Endothelial cell of umbilical vein (primary cell): ENCODE data around the gene EHMT1. TPM values are rescaled to one million over a fixed set of nuclear protein-coding genes. Genes with fewer than 3 reads are reported as not detected.
A peak's percentile ranks its signal among the peaks of the same experiment; 100 is the strongest.
"Not testable (repeated sequence)": the region's sequence is repeated elsewhere in the genome, so short reads cannot be mapped to it uniquely, and the experiment has no call there.

Source experiments
- BruUV-seq: library from RNA; stranded (reverse); fragments of 400-500 nt; replicated peaks from 2 replicates; lab custom pipeline; 2021; lab: Mats Ljungman, UMichigan
- CTCF ChIA-PET: fragments of 300-600, 350-600 bp; sonication (Branson Sonifier 250); formaldehyde crosslinking; loops from one replicate; lab custom pipeline; 2021; ENCODE audit warnings: antibody characterized with exemption, inconsistent platforms; lab: Charles Lee
- POLR2A ChIA-PET: fragments of 300-600, 350-600 bp; sonication (Branson Sonifier 250); formaldehyde crosslinking; loops from one replicate; lab custom pipeline; 2021; ENCODE audit warnings: antibody characterized with exemption, inconsistent platforms; lab: Charles Lee
- DNase-seq: peaks from one replicate; pipeline ENCODE4 v3.0.0-alpha.2; 2011; ENCODE audit warnings: low read depth, low spot score
- FAIRE-seq: peaks from 2 replicates; lab custom pipeline; 2011; peaks lifted over from hg19 to GRCh38; lab: Jason Lieb, UNC
- H2AFZ ChIP-seq: 2 replicates; pipeline ENCODE4 v1.6.0; 2012; ENCODE audit warnings: low read depth, low read length, control low read depth, inconsistent platforms
- H3K27ac ChIP-seq: 2 replicates; pipeline ENCODE4 v1.5.1; 2011; ENCODE audit warnings: low read depth, mild to moderate bottlenecking, control low read depth, low read length, moderate library complexity; ENCODE audit not compliant: insufficient read depth
- H3K27me3 ChIP-seq, 2 experiments: 2 replicates each; pipeline versions ENCODE4 v1.6.0 to v1.6.1; 2011; ENCODE audit warnings: low read length in 2 of 2, mixed read lengths in 1 of 2; ENCODE audit not compliant: control insufficient read depth in 2 of 2, insufficient read depth in 2 of 2
- H3K36me3 ChIP-seq, 2 experiments: 2 replicates in 1 of 2; 3 replicates in 1 of 2; pipeline ENCODE4 v1.5.1; 2011; ENCODE audit warnings: low read length in 2 of 2, mild to moderate bottlenecking in 1 of 2, moderate library complexity in 1 of 2; ENCODE audit not compliant: control insufficient read depth in 2 of 2, insufficient read depth in 2 of 2; ENCODE audit errors: extremely low read depth in 1 of 2
- H3K4me1 ChIP-seq: 3 replicates; pipeline ENCODE4 v1.5.1; 2011; ENCODE audit warnings: mild to moderate bottlenecking, low read length; ENCODE audit not compliant: control insufficient read depth, insufficient read depth; ENCODE audit errors: extremely low read depth
- H3K4me2 ChIP-seq: 2 replicates; pipeline ENCODE4 v1.6.1; 2011; ENCODE audit warnings: low read length, control low read depth, mixed read lengths; ENCODE audit not compliant: insufficient read depth
- H3K4me3 ChIP-seq, 3 experiments: fragments of 200-600 bp in 1 of 3; sonication (generic), shearing (Covaris generic) in 1 of 3; replicated peaks in 1 of 3; 2 replicates each; pipeline ENCODE4 v1.5.1; 2011 to 2016; ENCODE audit warnings: control low read depth in 3 of 3, low read length in 3 of 3, mild to moderate bottlenecking in 2 of 3, inconsistent platforms in 1 of 3, low read depth in 1 of 3, moderate library complexity in 1 of 3; ENCODE audit not compliant: insufficient read depth in 1 of 3
- H3K79me2 ChIP-seq: 2 replicates; pipeline ENCODE4 v1.6.0; 2012; ENCODE audit warnings: low read length, inconsistent platforms; ENCODE audit not compliant: control insufficient read depth, insufficient read depth
- H3K9ac ChIP-seq: replicated peaks from 2 replicates; pipeline ENCODE3; 2011; ENCODE audit warnings: low read length, control low read depth; ENCODE audit not compliant: insufficient read depth; ENCODE audit errors: extremely low read depth
- H3K9me1 ChIP-seq: replicated peaks from 3 replicates; pipeline ENCODE4 v1.6.0; 2011; ENCODE audit warnings: mild to moderate bottlenecking, low read length; ENCODE audit not compliant: control insufficient read depth, insufficient read depth; ENCODE audit errors: extremely low read depth
- H3K9me3 ChIP-seq: replicated peaks from 2 replicates; pipeline ENCODE4 v1.5.1; 2012; ENCODE audit warnings: low read length, inconsistent platforms; ENCODE audit not compliant: control insufficient read depth, insufficient read depth
- H4K20me1 ChIP-seq: replicated peaks from 2 replicates; pipeline ENCODE3; 2011; ENCODE audit warnings: mild to moderate bottlenecking, low read length; ENCODE audit not compliant: control insufficient read depth, insufficient read depth; ENCODE audit errors: extremely low read depth
- CTCF ChIP-seq, 2 donors: IDR thresholded peaks; 1 replicate in 1 of 2; 2 replicates in 1 of 2; pipeline ENCODE4 v1.5.1; 2011; ENCODE audit warnings: low read length in 2 of 2, mild to moderate bottlenecking in 2 of 2, moderate library complexity in 2 of 2, control low read depth in 1 of 2, inconsistent platforms in 1 of 2, low read depth in 1 of 2; ENCODE audit not compliant: insufficient read depth in 1 of 2; ENCODE audit errors: extremely low read depth in 1 of 2
- EZH2 ChIP-seq: IDR thresholded peaks from 2 replicates; pipeline ENCODE4 v1.6.1; 2012; ENCODE audit warnings: borderline replicate concordance, low read depth, mild to moderate bottlenecking, moderate library complexity, low read length, inconsistent platforms; ENCODE audit not compliant: severe bottlenecking
- FOS ChIP-seq: IDR thresholded peaks from 2 replicates; pipeline ENCODE4 v1.6.1; 2011; ENCODE audit warnings: mild to moderate bottlenecking, low read length, moderate library complexity, borderline replicate concordance; ENCODE audit not compliant: insufficient read depth
- GATA2 ChIP-seq: IDR thresholded peaks from 2 replicates; pipeline ENCODE4 v1.7.0; 2011; ENCODE audit warnings: low read depth, mild to moderate bottlenecking, moderate library complexity, mixed read lengths, low read length; ENCODE audit not compliant: insufficient read length, insufficient read depth
- JUN ChIP-seq: IDR thresholded peaks from 2 replicates; pipeline ENCODE4 v1.6.1; 2011; ENCODE audit warnings: borderline replicate concordance, low read depth; ENCODE audit not compliant: insufficient read length, insufficient read depth
- MAX ChIP-seq: IDR thresholded peaks from 2 replicates; pipeline ENCODE4 v1.6.1; 2011; ENCODE audit not compliant: insufficient read depth, insufficient read length
- MYC ChIP-seq: IDR thresholded peaks from one replicate; pipeline ENCODE4 v1.6.1; 2011; ENCODE audit warnings: mild to moderate bottlenecking, low read depth, low read length
- POLR2A ChIP-seq: IDR thresholded peaks from 2 replicates; pipeline ENCODE4 v1.6.1; 2012; ENCODE audit warnings: low read depth, mild to moderate bottlenecking, control low read depth, low read length
- POLR2AphosphoS5 ChIP-seq: IDR thresholded peaks from 2 replicates; pipeline ENCODE4 v1.6.1; 2012; ENCODE audit warnings: low read depth, mild to moderate bottlenecking, control low read depth, low read length, moderate library complexity; ENCODE audit not compliant: insufficient read depth
- dilution Hi-C: fragments of 300-500 bp; cut with MboI; formaldehyde crosslinking; loops from one replicate; pipeline ENCODE4 v1.15.0; 2019; ENCODE audit warnings: low sequenced_read_pairs; ENCODE audit not compliant: extremely low pct_ligation_motif_present
- intact Hi-C: fragments of 100-400 bp; cut with micrococcal nuclease; formaldehyde crosslinking; loops from one replicate; pipeline ENCODE4 v1.10.0; 2022
- polyA plus RNA-seq, 4 experiments: library from polyadenylated mRNA; depleted of rRNA in 3 of 4; stranded (reverse) in 3 of 4; unstranded in 1 of 4; fragments of >200 nt; gene quantifications; 2 replicates each; pipeline versions ENCODE4 v1.2.1 to v1.2.3, GENCODE V29; 2011 to 2012; ENCODE audit warnings: missing spikeins in 1 of 4
- total RNA-seq: library from RNA; stranded (reverse); gene quantifications from 2 replicates; pipeline ENCODE4 v1.2.3, GENCODE V29; 2021

The EHMT1 gene
- total and polyA plus RNA-seq, 2 donors (not counting 3 experiments of a cell fraction or from before 2014, with no cell fraction given) = 48.2 to 104 TPM

- no peaks in the 10 kb centered on the region for H4K20me1 ChIP-seq
- no TSS peak for BruUV-seq
- TF ChIP-seq EZH2 = no peak
- no peak for FAIRE-seq
- intact Hi-C loops (no loop called here), dilution Hi-C loops (no loop called here)
- ChIA-PET CTCF (no interaction called here), POLR2A (no interaction called here)
- DNase-seq = no peak
- H3K27ac ChIP-seq = no peak overlapping the region
- H3K9me1 ChIP-seq = no peaks in the 10 kb centered on the region
- no peaks in the 10 kb centered on the region for H3K4me1 ChIP-seq
- no peaks in the 10 kb centered on the region for H3K27me3 ChIP-seq
- no peak overlapping the region for H2AFZ ChIP-seq
- H3K9me3 ChIP-seq = no peaks in the 10 kb centered on the region
- H3K4me2 ChIP-seq = no peak overlapping the region
- H3K9ac ChIP-seq = no peak overlapping the region
- H3K36me3 ChIP-seq = peaks cover 0 to 23% of the 10 kb centered on the region in 2 experiments
- H3K79me2 ChIP-seq = peaks cover 2% of the 10 kb centered on the region
- H3K4me3 ChIP-seq = no peak overlapping the region
Measured at GRCh38 chr9:137733429-137733828, 114.6 kb downstream of the EHMT1 start.

GRCh38 chr9:137734181-137734580 is 115.4 kb downstream of the EHMT1 start:
- Histone ChIP-seq H2AFZ (no peak overlapping the region), H3K9me1 (no peaks in the 10 kb centered on the region), H3K27me3 (no peaks in the 10 kb centered on the region), H3K79me2 (peaks cover 2% of the 10 kb centered on the region), H3K4me3 (no peak overlapping the region), H3K9me3 (no peaks in the 10 kb centered on the region), H3K27ac (no peak overlapping the region), H3K36me3 (peaks cover 0 to 19% of the 10 kb centered on the region in 2 experiments), H4K20me1 (no peaks in the 10 kb centered on the region), H3K9ac (no peak overlapping the region), H3K4me2 (no peak overlapping the region), H3K4me1 (no peaks in the 10 kb centered on the region)
- BruUV-seq = no TSS peak
- DNase-seq (no peak), FAIRE-seq (no peak)
- TF ChIP-seq CTCF (IDR thresholded peaks at IDR 0.05; ENCODE audit: extremely low read depth in 1 of 2, insufficient read depth in 1 of 2, low read depth in 1 of 2, low read length in 2 of 2) (no peak), POLR2AphosphoS5 (no peak), MYC (no peak), EZH2 (no peak), POLR2A (no peak), GATA2 (no peak), JUN (no peak), MAX (no peak), FOS (no peak)
- CTCF ChIA-PET = no interaction called here
- dilution Hi-C loops (no loop called here), intact Hi-C loops (no loop called here)
- POLR2A ChIA-PET = no interaction called here

GRCh38 chr9:137738182-137738696 is 119.4 kb downstream of the EHMT1 start:
- peak; percentile 53 for FAIRE-seq
- POLR2A ChIA-PET, H4K20me1 ChIP-seq: not testable (repeated sequence)

More at GRCh38 chr9:137738182-137738696, 119.4 kb downstream of the EHMT1 start:
- H3K27me3 ChIP-seq, H3K27ac ChIP-seq, BruUV-seq, H3K4me3 ChIP-seq, CTCF ChIA-PET, dilution Hi-C loops, H3K36me3 ChIP-seq, H2AFZ ChIP-seq, H3K4me1 ChIP-seq, DNase-seq, H3K9ac ChIP-seq, H3K9me1 ChIP-seq, H3K9me3 ChIP-seq, intact Hi-C loops, H3K4me2 ChIP-seq, H3K79me2 ChIP-seq: not testable (repeated sequence)
